Measurements from ENCODE around the gene PCDH1. TPM values are rescaled to one million over a fixed set of nuclear protein-coding genes. Genes with fewer than 3 reads are reported as not detected.

PCDH1 gene
- total RNA-seq, 3 donors from 2014 or later, result 75.1 to 159 (median 127) TPM

DNA sequence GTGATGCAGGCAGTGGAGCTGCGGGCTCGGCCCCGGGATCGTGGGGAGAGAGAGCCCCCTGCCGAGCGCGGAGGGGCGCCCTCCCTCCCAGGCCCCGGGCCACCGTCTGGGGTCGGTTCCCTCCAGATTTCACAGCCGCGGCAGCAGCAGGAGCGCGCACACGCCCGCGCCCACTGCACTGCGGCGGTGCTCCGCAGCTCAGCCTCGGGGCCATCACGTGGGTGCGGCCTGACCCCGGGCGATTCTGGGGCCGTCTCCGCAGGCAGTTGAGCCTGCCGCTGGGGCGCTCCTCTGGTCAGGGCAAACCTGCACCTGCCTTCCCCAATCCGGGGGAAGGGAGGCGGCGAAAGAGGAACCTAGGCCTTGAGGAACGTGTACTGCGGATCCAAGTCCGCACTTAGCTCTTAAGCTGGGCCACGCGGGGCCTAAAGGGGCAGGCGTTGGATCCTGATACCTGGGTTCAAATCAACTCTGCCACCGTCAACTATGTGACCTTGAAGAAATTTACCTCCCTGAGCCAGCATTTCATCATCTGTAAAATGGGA, 36.1 kb upstream of the PCDH1 start:
- Histone ChIP-seq H3K9me3 (no peaks in the 10 kb centered on the region), H3K4me1 (ENCODE audit: low read depth) (peaks cover 19% of the 10 kb centered on the region), H3K36me3 (ENCODE audit: low read depth) (no peaks in the 10 kb centered on the region), H3K4me3 (no peak overlapping the region)
- peak; percentile 63 for ATAC-seq
- no peak for TF ChIP-seq CTCF (IDR thresholded peaks at IDR 0.05)
- intact Hi-C loops (cut with DNase I, micrococcal nuclease), result no loop called here
- peak; percentile 55 to 73 (median 71) for DNase-seq

DNA sequence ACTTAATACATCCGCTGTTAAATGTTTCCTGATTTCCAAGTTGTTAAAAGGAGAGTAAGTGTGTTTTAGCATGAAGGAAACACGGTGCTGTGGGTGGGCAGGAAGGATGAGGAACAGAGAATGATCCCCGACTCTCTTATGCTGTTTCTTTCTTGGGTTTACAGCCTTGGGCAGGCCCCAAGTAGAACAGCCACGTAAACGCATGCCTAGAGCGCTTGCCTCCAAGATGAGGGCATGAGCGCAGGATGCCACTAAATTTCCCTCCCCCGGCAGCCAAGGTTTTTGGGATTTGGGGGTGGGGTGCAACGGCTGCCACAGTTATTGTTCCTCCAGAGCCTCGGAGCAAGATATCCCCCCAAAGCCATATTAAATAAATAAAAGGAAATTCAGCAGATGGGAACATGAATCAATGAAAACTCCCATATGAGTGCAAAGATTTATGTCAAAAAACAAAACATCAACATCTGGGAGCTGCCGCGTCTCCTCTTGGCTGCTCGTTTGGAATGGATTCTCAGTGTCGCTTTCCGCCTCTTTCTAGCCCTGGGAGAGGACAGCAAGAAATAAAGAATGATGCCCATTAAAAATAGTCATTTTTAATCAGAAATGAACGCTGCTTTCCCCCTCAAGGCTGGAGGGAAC, 35.5 kb upstream of the PCDH1 start:
- TF ChIP-seq CTCF (IDR thresholded peaks at IDR 0.05), result no peak
- Histone ChIP-seq H3K4me3 (no peak overlapping the region), H3K9me3 (no peaks in the 10 kb centered on the region), H3K36me3 (ENCODE audit: low read depth) (no peaks in the 10 kb centered on the region), H3K4me1 (ENCODE audit: low read depth) (peaks cover 13% of the 10 kb centered on the region)
- intact Hi-C loops (cut with DNase I, micrococcal nuclease), result no loop called here
- DNase-seq, result no peak
- ATAC-seq, result no peak

GRCh38 chr5:141910271-141910673, 32.1 kb upstream of the PCDH1 start:
- TF ChIP-seq CTCF (IDR thresholded peaks at IDR 0.05), result no peak
- Histone ChIP-seq H3K9me3 (no peaks in the 10 kb centered on the region), H3K4me3 (no peak overlapping the region), H3K4me1 (ENCODE audit: low read depth) (peaks cover 3% of the 10 kb centered on the region), H3K36me3 (ENCODE audit: low read depth) (no peaks in the 10 kb centered on the region)
- intact Hi-C loops (cut with DNase I, micrococcal nuclease), result no loop called here
- ATAC-seq (peak; percentile 20), DNase-seq (no peak)

- Histone ChIP-seq H3K4me1 (ENCODE audit: low read depth) (peaks cover 3% of the 10 kb centered on the region), H3K4me3 (no peak overlapping the region), H3K9me3 (no peaks in the 10 kb centered on the region), H3K36me3 (ENCODE audit: low read depth) (no peaks in the 10 kb centered on the region)
- ATAC-seq (no peak), DNase-seq (no peak)
- no peak for TF ChIP-seq CTCF (IDR thresholded peaks at IDR 0.05)
- intact Hi-C loops (cut with DNase I, micrococcal nuclease), result no loop called here
Measured at GRCh38 chr5:141909212-141909611, 31.0 kb upstream of the PCDH1 start.

- no peaks in the 10 kb centered on the region for H3K36me3 ChIP-seq (ENCODE audit: low read depth)
- no peaks in the 10 kb centered on the region for H3K9me3 ChIP-seq
- TF ChIP-seq CTCF (IDR thresholded peaks at IDR 0.05), result no peak
- DNase-seq (no peak), ATAC-seq (no peak)
- H3K4me1 ChIP-seq (ENCODE audit: low read depth), result peaks cover 3% of the 10 kb centered on the region
- intact Hi-C loops (cut with DNase I, micrococcal nuclease), result no loop called here
- no peak overlapping the region for H3K4me3 ChIP-seq
Measured at GRCh38 chr5:141908796-141909195, 30.6 kb upstream of the PCDH1 start.
